Measurements from ENCODE around the gene DDX6.
"Not testable (repeated sequence)": the region's sequence is repeated elsewhere in the genome, so short reads cannot be mapped to it uniquely, and the experiment has no call there.

DDX6 gene

DNA sequence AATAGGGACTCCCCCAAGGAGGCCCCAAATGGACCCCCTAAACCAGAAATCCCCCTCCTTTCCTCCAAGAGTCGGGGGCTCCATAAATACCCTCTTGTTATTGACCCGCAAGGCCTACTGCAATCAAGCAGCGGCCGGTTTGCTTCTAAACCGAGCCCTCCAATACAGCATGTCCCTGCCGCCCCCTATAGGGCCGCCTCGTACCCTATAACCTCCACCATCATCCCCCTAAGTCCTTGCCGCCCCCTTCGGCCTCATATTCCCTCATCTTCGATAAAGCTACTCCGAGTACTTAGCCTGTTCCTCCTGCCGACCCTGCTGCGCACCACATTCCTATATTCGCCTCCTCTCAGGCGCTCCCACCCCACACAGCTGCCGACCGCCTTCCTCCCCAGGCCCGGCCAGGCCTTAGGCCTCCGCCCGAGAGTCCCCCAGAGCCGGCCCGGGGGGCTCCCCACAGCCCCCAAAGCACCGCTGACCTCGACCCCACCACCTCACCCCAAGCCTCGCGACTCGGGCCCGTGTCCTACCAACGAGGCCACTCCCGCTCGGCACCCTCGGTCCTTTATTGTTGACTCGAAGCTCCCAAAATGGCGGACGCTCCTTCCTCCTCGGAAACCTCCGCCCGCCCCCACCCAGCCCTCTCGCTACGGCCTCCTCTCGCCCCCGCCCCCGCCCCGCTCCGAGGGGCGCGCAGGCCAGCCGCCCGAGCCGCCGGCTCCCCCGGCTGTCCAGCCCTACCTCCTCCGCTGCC lies 430 bp downstream of the DDX6 start:
- no peak for FAIRE-seq

DNA sequence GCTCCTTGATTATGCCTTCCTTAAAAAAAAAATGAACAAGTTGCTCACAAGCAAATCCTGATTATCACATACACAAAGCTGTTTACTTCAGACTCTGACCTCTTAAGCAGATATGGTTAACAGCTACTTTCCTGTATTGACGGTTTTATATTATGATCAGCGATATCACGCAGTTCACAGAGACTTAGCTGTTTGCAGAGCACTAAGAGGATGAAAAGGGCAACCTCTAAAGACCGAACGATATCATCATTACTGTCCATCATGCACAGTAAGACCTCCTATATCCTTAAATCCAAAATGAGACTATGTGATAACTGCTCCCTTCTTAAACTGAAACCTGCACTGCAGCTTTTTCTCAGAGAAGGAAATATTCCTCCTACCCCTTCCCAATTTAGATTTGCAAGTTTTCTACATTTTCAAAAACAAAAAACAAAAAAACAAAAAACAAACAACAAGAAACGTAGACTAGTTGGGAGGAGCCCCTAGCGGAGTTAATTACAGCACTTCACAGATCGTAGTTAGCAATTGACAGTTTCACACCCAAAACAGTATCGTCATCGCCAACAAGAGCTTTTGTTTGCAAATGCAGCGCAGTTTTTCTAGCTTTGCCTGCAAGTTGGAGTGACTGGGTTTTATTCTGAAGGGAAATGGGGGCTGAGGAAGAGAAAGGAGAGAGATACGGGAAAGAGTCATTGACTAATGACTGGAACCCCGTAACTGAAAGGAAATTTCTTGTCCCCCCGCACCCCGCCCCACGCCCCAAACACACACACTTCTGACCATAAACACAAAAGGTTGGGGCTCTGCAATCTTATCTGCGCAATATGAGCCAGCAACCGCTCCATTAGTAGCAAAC lies 1.2 kb downstream of the DDX6 start:
- no peak for FAIRE-seq

- no peak for FAIRE-seq
Measured at GRCh38 chr11:118786657-118787056, 4.3 kb downstream of the DDX6 start.

DNA sequence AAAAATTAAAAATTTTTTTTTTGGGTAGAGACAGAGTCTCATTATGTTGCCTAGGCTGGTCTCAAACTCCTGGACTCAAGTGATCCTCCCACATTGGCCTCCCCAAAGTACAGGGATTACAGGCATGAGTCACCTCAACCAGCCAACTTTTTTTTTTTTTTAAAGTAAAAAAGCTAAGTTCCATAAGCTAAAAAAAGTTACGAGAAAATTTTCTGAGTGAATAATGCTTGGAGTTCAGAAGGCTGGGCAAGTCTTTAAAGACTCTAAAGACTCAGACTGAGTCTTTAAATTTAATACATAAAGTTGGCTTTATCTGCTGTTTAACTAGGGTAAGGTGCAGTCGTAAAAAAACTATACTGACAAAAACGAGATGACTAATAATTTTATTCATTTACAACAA lies 5.6 kb downstream of the DDX6 start:
- no peak for FAIRE-seq

DNA sequence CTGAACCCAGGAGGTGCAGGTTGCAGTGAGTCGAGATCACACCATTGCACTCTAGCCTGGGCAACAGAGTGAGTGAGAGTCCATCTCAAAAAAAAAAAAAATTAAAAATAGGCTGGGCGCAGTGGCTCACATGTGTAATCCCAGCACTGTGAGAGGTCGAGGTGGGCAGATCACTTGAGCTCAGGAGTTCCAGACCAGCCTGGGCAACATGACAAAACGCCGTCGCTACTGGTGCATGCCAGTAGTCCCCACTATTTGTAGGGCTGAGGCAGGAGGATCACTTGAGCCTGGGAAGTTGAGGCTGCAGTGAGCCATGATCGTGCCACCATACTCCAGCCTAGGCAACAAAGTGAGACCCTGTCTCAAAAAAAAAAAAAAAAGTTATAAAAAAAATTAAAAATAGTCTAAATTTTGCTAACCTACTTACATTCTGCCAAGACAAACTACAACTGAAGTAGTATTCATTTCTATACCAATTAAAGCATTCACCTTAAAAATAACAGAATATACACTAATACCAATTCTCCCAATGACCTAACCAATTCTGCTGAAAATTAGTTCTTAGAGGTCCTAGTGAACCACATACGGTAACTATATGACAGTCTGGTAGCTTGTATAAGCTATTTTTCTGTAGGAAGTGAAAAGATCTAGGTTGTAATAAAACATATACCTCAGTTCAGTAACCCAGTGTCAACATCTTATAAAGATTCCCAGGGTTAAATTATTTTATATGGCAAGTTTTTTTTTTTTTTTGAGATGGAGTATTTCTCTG lies 7.1 kb downstream of the DDX6 start:
- no peak for FAIRE-seq

DNA sequence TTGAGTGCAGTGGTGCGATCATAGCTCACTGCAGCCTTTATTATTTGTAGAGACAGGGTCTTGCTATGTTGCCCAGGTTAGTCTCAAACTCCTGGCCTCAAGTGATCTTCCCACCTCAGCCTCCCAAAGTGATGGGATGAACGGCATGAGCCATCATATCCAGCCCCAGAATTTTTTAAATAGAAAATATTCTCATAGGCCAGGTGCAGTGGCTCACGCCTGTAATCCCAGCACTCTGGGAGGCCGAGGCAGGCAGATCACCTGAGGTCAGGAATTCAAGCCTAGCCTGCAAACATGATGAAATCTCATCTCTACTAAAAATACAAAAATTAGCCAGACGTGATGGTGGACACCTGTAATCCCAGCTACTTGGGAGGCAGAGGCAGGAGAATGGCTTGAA lies 7.6 kb downstream of the DDX6 start:
- not testable (repeated sequence) for FAIRE-seq

GRCh38 chr11:118778898-118779297 lies 12.1 kb downstream of the DDX6 start:
- FAIRE-seq, result no peak

- no peak for FAIRE-seq
Measured at GRCh38 chr11:118774032-118774431, 16.9 kb downstream of the DDX6 start.

GRCh38 chr11:118771547-118772288 lies 19.2 kb downstream of the DDX6 start:
- FAIRE-seq, result no peak

DNA sequence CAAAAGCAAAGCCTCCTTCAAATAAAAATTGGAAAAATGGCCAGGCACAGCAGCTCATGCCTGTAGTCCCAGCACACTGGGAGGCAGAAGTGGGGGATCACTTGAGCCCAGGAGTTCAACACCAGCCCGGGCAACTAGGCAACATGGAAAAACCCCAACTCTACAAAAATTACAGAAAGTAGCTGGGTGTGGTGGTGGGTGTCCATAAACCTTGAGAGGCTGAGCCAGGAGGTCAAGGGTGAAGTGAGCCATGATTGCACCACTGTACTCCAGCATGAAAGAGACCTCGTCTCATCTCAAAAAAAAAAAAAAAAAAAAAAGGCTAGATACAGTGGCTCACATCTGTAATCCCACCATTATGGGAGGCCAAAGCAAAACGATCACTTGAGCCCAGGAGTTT lies 22.3 kb downstream of the DDX6 start:
- FAIRE-seq, result no peak

- FAIRE-seq, result no peak
Measured at GRCh38 chr11:118766035-118766434, 24.9 kb downstream of the DDX6 start.

GRCh38 chr11:118765095-118765691 lies 25.8 kb downstream of the DDX6 start:
- FAIRE-seq, result not testable (repeated sequence)

- FAIRE-seq, result no peak
Measured at GRCh38 chr11:118763041-118763440, 27.9 kb downstream of the DDX6 start.

DNA sequence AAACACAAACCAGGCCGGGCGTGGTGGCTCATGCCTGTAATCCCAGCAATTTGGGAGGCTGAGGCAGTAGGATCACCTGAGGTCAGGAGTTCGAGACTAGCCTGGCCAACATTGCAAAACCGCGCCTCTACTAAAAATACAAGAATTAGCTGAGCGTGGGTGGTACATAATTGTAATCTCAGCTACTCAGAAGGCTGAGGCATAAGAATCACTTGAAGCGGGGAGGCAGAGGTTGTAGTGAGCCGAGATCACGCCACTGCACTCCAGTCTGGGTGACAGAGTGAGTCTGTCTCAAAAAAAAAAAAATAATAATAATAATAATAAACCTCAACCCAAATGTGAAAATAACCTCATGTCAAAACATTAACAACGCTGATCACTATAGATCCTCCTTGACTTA lies 29.0 kb downstream of the DDX6 start:
- not testable (repeated sequence) for FAIRE-seq

DNA sequence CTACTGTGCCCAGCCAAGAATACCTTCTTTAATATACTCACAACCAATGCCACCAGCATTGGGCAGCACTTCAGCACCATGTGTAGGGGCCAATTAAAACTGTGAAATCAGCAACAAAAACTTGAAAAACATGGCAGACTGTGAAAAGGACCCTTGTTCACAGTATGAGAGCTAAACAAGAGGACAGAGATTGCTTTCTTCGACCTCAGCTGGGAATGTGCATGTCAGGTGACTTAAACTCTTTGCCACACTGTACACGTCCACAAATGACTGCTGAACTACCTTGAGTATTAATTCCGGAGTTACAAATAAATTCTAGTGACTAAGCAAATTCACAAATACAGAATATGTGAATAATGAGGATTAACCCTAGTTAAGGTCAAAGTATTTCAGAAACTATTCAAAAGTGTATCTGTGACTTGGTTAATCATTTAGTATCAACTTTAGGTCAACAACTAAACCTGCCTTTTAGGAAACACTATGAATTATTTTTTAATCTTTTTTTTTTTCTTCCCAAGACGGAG lies 33.0 kb downstream of the DDX6 start:
- FAIRE-seq, result no peak

- no peak for FAIRE-seq
Measured at GRCh38 chr11:118752654-118753053, 38.3 kb downstream of the DDX6 start.

DNA sequence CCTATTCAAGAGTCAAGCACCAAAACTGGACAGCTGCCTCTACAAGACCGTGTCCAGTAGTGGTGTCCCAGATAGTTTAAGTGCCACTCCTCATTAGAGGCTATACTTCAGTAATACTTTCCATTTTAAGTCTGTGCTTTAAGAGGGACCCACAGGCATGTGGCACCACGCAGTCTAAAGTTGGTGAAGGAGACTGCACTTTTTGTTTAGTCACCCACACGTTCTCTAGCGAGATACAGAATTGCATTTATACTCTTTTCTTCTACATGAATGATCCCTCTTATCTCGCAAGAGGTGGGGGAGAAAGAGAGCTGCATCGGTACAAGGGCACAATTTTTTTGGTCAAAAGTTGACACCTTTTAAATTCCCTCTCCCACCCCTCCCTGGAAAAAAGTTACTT lies 41.5 kb downstream of the DDX6 start:
- FAIRE-seq, result no peak

DNA sequence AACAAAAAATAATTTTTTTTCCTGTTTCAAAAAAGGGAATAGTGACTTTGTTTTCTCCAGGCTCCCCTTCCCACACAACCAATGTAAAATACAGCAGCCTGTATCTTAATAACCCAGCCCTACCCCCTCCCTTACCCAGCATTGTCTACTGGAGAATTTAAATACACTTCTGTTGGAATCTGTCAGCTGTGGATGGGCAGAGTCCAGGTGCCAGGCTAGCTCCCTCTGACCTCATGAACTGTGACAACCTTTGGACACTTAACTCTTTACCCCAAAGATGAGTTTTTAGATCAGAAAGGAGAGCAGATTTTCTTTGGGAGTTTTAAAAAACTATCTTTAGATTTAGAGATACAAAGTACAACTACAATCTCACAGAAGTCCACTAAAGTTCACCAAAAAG lies 42.9 kb downstream of the DDX6 start:
- FAIRE-seq, result no peak

GRCh38 chr11:118746988-118747585 lies 43.9 kb downstream of the DDX6 start:
- no peak for FAIRE-seq

DNA sequence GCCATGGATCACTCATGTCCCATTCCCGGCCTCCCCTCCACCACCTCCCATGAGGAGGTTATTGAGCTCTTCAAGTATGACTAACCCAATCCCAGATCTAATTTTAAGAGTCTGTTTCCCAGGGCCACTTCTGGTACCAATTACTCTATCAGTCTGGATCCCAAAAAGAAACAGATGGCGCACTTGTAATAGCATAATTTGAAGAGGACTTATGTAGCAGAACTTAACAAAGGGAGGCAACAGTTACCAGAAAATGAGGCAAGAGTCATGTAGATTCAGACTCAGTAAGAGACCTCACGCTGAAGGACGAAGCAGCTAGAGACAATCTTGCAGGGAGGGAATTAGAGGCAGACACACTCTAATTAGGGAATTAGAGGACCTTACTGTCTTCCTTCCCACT lies 46.9 kb downstream of the DDX6 start:
- no peak for FAIRE-seq

GRCh38 chr11:118742304-118742703 lies 48.7 kb downstream of the DDX6 start:
- no peak for FAIRE-seq

GRCh38 chr11:118740892-118741291 lies 50.1 kb downstream of the DDX6 start:
- FAIRE-seq, result no peak
